GM21447 (cell line): Measurements from ENCODE around the gene CACNA2D3.

ENCODE experiments used
- ATAC-seq: cut with Tn5 transposase; IDR thresholded peaks from one replicate; pipeline ENCODE4 v1.9.1; 2021; ENCODE audit not compliant: unreplicated experiment

Gene CACNA2D3

DNA sequence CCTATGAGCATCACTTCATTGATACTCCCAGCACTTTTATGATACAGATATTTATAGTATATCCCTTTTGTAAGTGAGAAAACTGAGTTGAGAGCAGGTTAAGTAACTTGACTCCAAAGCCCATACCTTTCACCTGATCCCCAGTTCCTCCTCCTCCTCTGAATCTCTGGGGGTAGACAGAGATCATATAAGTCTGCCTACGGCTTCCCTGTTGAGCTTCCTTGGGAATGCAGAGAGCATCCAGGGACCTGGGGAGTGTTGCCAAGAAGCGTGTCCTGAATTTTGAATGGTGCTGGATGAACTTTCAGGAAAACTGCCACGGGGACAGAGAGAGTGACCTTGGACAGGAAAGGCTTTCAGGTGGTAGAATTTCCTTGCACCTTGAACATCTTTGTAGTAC lies 537.0 kb downstream of the CACNA2D3 start:
- no peak for ATAC-seq

GRCh38 chr3:54660714-54661132 lies 538.4 kb downstream of the CACNA2D3 start:
- no peak for ATAC-seq

- ATAC-seq, result no peak
Observed at GRCh38 chr3:54661151-54661550, 538.8 kb downstream of the CACNA2D3 start.

- no peak for ATAC-seq
Observed at GRCh38 chr3:54663501-54664011, 541.2 kb downstream of the CACNA2D3 start.

- ATAC-seq, result no peak
Observed at GRCh38 chr3:54665016-54665600, 542.8 kb downstream of the CACNA2D3 start.

DNA sequence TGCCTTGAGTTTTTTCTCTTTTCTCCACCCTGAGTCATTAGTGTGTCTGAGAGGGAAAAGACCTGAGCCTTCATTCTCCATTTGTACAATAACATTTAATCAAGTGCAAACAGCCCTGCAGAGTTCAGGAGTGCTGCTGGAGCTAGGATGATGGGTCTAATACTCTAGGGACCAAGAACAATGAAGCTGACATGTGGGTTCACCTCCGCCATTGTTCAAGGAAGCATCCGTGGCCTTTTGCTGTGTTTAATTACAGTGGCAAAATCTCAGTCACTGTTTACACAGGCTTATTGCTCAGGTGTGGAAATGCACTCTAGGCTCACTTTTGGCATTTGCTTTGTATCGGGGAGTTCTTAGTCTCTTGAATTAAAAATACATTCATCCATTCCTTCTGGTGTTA lies 545.9 kb downstream of the CACNA2D3 start:
- no peak for ATAC-seq

GRCh38 chr3:54670201-54671000 lies 548.0 kb downstream of the CACNA2D3 start:
- ATAC-seq, result no peak

DNA sequence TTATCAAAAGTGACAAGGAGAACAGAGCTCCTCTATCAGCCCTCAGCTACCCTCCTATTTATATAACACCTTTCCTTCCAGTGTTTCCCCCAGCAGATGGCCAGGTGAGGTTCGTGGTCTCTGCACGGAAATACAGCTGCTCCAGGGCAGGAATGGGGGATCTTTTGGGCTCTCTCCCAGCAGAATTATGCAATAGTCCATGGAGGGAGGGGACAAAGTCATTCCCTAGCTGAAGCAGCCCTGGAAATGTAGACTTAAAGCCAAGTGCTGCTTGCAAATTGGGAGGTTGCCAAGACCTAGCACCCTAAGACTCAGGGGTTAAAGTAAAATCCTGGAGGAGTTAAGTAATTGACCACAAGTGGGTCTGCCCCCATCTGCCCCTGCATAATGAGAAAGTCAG lies 549.2 kb downstream of the CACNA2D3 start:
- ATAC-seq, result no peak

DNA sequence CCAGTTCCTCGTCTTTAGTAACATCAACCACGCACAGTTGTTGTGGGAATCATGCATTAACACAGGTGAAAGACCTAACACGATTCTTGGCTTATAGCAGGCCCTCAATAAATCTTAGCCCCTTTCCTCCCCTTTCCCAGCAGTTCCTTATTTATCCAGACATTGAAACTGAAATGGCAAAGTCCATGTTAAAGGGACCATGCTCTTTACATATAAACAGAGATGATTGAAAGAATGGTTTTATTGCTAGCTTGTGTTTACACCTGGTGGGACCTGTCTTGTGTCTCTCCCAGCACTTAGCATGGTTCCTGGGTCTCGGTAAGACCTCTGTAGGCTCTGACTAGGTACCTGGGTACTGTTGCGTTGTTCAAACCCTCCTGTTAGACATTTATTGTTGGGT lies 553.7 kb downstream of the CACNA2D3 start:
- ATAC-seq, result no peak

GRCh38 chr3:54681706-54682105 lies 559.4 kb downstream of the CACNA2D3 start:
- no peak for ATAC-seq

GRCh38 chr3:54685213-54685612 lies 562.9 kb downstream of the CACNA2D3 start:
- ATAC-seq, result no peak

DNA sequence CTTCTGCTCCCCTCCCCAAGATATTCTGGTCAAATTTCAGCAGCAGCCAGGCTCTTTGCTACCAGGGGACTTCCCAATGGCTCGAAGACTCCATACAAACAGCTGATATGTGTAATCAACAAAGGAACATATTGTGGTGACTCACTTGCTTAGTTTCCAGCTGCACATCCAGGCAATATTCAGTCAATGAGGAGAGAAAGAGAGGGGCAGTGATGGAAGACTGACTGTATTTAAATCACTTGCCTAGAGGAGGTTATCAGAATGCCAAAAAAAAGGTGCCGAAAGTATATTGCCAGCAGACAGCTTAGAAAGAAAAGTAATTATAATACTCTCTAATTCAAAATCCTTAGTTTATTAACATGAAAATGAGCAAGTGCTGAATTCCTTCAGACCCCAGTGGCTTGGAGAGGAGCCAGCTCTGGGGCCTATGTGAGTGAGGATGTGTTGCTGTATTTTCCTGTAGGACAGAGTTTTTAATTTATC lies 569.0 kb downstream of the CACNA2D3 start:
- no peak for ATAC-seq

- no peak for ATAC-seq
Observed at GRCh38 chr3:54696313-54696712, 574.0 kb downstream of the CACNA2D3 start.

GRCh38 chr3:54698054-54698453 lies 575.7 kb downstream of the CACNA2D3 start:
- no peak for ATAC-seq

DNA sequence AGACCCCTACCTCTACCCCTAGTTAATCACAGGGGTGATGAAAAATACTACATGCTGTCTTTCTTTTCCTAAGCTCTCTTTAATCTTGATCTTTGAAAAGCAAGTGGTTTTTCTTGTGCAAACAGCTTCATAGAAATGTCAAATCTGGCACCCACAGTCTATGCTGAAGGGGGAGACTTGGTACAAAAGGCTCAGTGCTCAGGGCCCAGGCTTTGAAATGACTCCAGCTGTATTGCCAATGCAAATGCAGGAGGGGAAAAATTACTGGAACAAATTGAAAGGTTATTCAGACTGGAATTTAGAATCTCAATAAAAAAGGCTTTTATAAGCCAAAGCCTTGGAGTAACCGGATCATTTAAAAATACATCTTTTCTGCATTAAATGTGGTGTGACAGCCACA lies 581.6 kb downstream of the CACNA2D3 start:
- ATAC-seq, result no peak

DNA sequence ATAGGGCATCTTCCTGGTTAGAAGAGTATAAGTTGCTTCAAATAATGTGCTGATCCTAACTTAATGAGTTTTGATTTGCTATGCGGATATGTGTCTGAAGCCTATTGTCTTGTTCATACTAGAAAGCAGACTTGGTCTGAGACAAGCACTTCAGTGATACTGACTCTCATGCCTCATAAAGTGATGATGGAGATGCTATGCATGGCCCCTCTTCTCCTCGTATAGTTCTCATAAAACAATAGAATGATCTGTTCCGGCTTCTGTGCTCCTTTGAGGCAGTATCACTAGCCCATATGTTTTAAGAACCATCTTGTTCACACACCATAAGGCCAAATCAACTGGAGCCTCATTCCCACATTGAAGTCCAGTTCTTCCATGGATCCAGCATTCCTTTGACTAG lies 583.4 kb downstream of the CACNA2D3 start:
- no peak for ATAC-seq

GRCh38 chr3:54706738-54707137 lies 584.4 kb downstream of the CACNA2D3 start:
- no peak for ATAC-seq

GRCh38 chr3:54709785-54710184 lies 587.4 kb downstream of the CACNA2D3 start:
- ATAC-seq, result no peak

DNA sequence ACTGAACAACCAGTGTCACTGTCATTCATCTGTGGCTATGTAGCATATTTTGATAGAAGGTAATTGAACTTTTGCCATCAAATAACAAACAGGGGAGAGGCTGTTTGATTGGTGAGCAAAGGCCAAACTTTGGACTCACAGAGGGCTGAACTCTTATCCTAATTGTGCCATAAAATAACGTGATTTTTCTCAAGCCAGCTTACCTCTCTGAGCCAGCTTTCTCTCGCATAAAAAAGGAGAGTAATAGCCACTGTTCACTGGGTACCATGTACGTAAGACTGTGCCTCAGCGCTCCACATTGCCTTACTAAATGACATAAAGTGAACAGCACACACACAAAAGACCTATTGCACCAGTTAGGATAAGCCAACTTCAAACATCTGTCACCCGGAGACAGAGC lies 588.6 kb downstream of the CACNA2D3 start:
- no peak for ATAC-seq

DNA sequence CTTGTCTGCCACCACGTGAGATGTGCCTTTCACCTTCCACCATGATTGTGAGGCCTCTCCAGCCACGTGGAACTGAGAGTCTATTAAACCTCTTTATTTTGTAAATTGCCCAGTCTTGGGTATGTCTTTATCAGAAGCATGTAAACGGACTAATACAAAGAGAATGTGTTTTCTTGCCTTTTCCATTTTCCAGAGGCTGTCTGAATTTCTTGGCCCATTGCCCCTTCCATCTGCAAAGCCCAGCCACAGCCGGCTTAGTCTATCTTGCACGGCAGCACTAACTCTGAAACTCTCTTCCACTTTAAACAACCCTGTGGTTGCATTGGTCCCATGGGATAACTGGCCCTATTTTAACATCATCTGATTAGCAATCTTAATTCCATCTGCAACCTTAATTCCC lies 590.2 kb downstream of the CACNA2D3 start:
- no peak for ATAC-seq

DNA sequence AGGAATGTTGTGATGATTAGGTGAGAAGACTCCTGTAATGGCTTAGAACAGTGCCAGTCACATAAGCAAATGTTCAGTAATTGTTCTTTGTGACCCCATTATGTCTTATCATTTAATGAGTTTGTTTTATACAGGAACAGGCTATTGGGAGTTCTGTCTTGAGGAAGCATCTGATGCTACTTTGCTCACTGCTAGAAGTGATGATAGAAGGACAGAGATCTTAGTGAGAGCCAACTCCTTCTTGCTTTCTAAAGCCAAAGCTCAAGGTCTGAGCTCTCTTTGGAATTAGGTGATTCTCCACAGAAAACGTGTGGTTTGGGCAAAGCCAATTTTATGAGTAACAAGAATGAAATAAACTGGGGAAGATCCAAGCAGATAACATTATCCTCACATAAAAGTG lies 590.7 kb downstream of the CACNA2D3 start:
- ATAC-seq, result no peak

GRCh38 chr3:54713455-54713854 lies 591.1 kb downstream of the CACNA2D3 start:
- no peak for ATAC-seq
